C4-2B (cell line): ENCODE measurements around the gene NSF.
"Not testable (repeated sequence)": the region's sequence is repeated elsewhere in the genome, so short reads cannot be mapped to it uniquely, and the experiment has no call there.

Experiments used
- CTCF ChIP-seq: fragments of 450-650 bp; conservative IDR thresholded peaks from 2 replicates; pipeline ENCODE4 v1.5.1; 2017; ENCODE audit warnings: mild to moderate bottlenecking
- ZFX ChIP-seq: fragments of 450-650 bp; IDR thresholded peaks from 2 replicates; pipeline ENCODE4 v1.6.1; 2017

DNA sequence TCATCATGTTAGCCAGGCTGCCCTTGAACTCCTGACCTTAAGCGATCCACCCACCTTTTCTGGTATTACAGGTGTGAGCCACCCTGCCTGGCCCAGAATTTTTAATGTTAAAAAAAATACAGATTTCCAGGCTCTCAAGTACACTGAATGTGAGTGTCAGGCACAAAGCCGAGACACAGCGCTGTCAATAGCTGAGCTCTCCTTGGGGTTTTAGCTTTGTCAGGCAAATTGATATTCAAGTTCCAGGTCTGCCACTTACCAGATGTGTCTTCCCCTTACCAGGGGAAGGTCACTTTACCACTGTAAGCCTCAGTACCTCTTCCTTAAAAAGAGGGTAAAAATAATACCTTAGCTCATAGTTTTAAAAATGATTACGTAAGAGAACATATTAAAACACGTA, 67.8 kb downstream of the NSF start:
- not testable (repeated sequence) for TF ChIP-seq CTCF, ZFX
